ENCODE data around the gene RPS4Y2. TPM values are rescaled to one million over a fixed set of nuclear protein-coding genes. Genes with fewer than 3 reads are reported as not detected.

Gene RPS4Y2
- polyA plus RNA-seq, 3 donors from 2014 or later: not detected

GRCh38 chrY:20784965-20785364 lies 29.1 kb downstream of the RPS4Y2 start:
- Mint-ChIP-seq H3K4me1 (no peaks in the 10 kb centered on the region), H3K4me3 (no peak overlapping the region), H3K36me3 (no peaks in the 10 kb centered on the region), H3K27ac (no peak overlapping the region), H3K9me3 (no peaks in the 10 kb centered on the region), H3K27me3 (ENCODE audit: low read depth in 3 of 3) (no peaks in the 10 kb centered on the region)
- no peak for DNase-seq

GRCh38 chrY:20787076-20787475 lies 31.2 kb downstream of the RPS4Y2 start:
- DNase-seq: no peak
- Mint-ChIP-seq H3K36me3 (no peaks in the 10 kb centered on the region), H3K4me1 (no peaks in the 10 kb centered on the region), H3K9me3 (no peaks in the 10 kb centered on the region), H3K4me3 (no peak overlapping the region), H3K27me3 (ENCODE audit: low read depth in 3 of 3) (no peaks in the 10 kb centered on the region), H3K27ac (no peak overlapping the region)

GRCh38 chrY:20798351-20799049 lies 42.6 kb downstream of the RPS4Y2 start:
- Mint-ChIP-seq H3K36me3 (no peaks in the 10 kb centered on the region), H3K27ac (no peak overlapping the region), H3K4me3 (peak overlapping the region in 1 of 5 donors; percentile 69), H3K4me1 (no peaks in the 10 kb centered on the region), H3K9me3 (no peaks in the 10 kb centered on the region), H3K27me3 (ENCODE audit: low read depth in 3 of 3) (no peaks in the 10 kb centered on the region)
- no peak for DNase-seq

GRCh38 chrY:20802659-20803058 lies 46.8 kb downstream of the RPS4Y2 start:
- no peaks in the 10 kb centered on the region for H3K36me3 Mint-ChIP-seq
- peaks cover 0 to 2% (median 0%) of the 10 kb centered on the region in 6 donors for H3K9me3 Mint-ChIP-seq
- no peak overlapping the region for H3K4me3 Mint-ChIP-seq
- DNase-seq: no peak
- H3K27ac Mint-ChIP-seq: no peak overlapping the region
- H3K4me1 Mint-ChIP-seq: no peaks in the 10 kb centered on the region
- H3K27me3 Mint-ChIP-seq (ENCODE audit: low read depth in 3 of 3): no peaks in the 10 kb centered on the region

GRCh38 chrY:20806243-20806642 lies 50.3 kb downstream of the RPS4Y2 start:
- no peak for DNase-seq
- H3K27ac Mint-ChIP-seq: no peak overlapping the region
- H3K4me1 Mint-ChIP-seq: no peaks in the 10 kb centered on the region
- H3K27me3 Mint-ChIP-seq (ENCODE audit: low read depth in 3 of 3): no peaks in the 10 kb centered on the region
- peaks cover 0 to 2% (median 0%) of the 10 kb centered on the region in 6 donors for H3K9me3 Mint-ChIP-seq
- no peaks in the 10 kb centered on the region for H3K36me3 Mint-ChIP-seq
- no peak overlapping the region for H3K4me3 Mint-ChIP-seq

GRCh38 chrY:20813459-20813858 lies 57.6 kb downstream of the RPS4Y2 start:
- Mint-ChIP-seq H3K9me3 (no peaks in the 10 kb centered on the region), H3K27ac (no peak overlapping the region), H3K4me3 (no peak overlapping the region), H3K4me1 (no peaks in the 10 kb centered on the region), H3K36me3 (no peaks in the 10 kb centered on the region), H3K27me3 (ENCODE audit: low read depth in 3 of 3) (no peaks in the 10 kb centered on the region)
- DNase-seq: no peak

- no peaks in the 10 kb centered on the region for H3K36me3 Mint-ChIP-seq
- peaks cover 0 to 2% (median 0%) of the 10 kb centered on the region in 6 donors for H3K9me3 Mint-ChIP-seq
- H3K4me1 Mint-ChIP-seq: no peaks in the 10 kb centered on the region
- no peak overlapping the region for H3K27ac Mint-ChIP-seq
- DNase-seq: no peak
- no peaks in the 10 kb centered on the region for H3K27me3 Mint-ChIP-seq (ENCODE audit: low read depth in 3 of 3)
- H3K4me3 Mint-ChIP-seq: no peak overlapping the region
Measured at GRCh38 chrY:20814794-20815193, 58.9 kb downstream of the RPS4Y2 start.

- no peak overlapping the region for H3K4me3 Mint-ChIP-seq
Measured at GRCh38 chrY:20817067-20817466, 61.2 kb downstream of the RPS4Y2 start.

More at GRCh38 chrY:20817067-20817466, 61.2 kb downstream of the RPS4Y2 start:
- no peaks in the 10 kb centered on the region for H3K4me1 Mint-ChIP-seq
- H3K9me3 Mint-ChIP-seq: peaks cover 0 to 7% (median 0%) of the 10 kb centered on the region in 6 donors
- no peaks in the 10 kb centered on the region for H3K36me3 Mint-ChIP-seq
- DNase-seq: no peak
- no peaks in the 10 kb centered on the region for H3K27me3 Mint-ChIP-seq (ENCODE audit: low read depth in 3 of 3)
- H3K27ac Mint-ChIP-seq: no peak overlapping the region

Other genes with a start within 250 kb of the RPS4Y2 start
- gene EIF1AY, start 180.3 kb upstream of the RPS4Y2 start, polyA plus RNA-seq: not detected

Measured in immature natural killer cell (primary cell).